Ureter (tissue), 1 donor: ENCODE measurements around the gene INMT. TPM values are rescaled to one million over a fixed set of nuclear protein-coding genes. Genes with fewer than 3 reads are reported as not detected.

Source experiments
- DNase-seq: peaks from one replicate; pipeline ENCODE4 v3.0.0-alpha.2; 2020; ENCODE audit warnings: low spot score
- total RNA-seq: library from RNA; stranded (reverse); gene quantifications from one replicate; pipeline ENCODE4 v1.2.4, GENCODE V29; 2023
- donor health status: DM: yes; HTN: yes; CAD: no.

Gene INMT
- total RNA-seq, 1 donor from 2014 or later, result 31.4 TPM

DNA sequence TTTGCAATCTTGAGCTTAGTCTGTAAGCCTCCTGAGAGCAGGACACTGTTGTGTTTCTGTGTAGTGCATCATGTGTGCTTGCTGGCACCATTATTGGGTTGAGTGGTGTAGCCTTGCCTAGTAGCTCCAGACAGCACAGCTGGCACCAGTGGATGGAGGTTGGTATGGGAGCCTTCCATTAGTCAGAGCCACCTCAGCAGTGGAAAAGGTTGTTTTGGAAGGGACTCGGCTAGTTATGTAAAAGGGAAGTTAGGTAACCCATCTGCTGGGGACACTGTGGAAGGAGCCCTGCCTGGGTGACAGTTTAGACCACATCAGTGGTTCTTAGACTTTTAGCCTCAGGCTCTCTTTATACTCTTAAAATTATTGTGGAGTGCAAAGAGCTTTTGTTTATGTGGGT lies 35.6 kb downstream of the INMT start:
- no peak for DNase-seq

DNA sequence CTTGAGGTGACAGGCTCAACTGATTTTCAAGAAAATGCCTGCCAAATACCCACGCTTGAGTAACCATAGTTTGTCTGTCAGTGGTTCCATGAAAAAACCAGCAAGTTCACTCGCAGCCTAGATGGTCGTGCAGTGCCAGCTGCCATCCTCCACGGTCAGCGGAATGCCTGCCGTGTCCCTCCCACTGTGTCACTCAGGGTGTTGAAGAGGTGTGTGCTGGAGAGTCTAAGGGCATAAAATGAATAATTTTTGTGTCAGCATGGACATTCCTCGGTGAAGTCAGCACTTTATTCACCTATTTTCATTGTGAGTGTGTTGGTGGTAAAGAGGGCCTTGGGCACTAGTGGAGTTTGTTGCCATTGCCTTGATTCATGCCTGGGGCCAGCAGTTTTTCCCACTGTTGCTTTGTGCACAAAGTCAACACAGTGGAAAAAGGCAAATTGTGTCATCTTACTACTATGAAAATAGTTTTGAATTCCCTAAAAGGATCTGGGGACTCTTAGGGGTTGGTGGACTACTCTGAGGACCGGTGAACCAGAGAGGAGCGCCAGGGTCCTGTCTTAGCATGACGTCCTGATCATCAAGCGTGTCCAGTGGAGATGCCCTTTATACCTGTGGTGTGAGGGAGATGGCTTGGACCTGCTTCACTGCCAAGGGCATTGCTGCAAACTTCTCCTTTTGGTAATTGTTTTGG lies 36.9 kb downstream of the INMT start:
- DNase-seq, result no peak

DNA sequence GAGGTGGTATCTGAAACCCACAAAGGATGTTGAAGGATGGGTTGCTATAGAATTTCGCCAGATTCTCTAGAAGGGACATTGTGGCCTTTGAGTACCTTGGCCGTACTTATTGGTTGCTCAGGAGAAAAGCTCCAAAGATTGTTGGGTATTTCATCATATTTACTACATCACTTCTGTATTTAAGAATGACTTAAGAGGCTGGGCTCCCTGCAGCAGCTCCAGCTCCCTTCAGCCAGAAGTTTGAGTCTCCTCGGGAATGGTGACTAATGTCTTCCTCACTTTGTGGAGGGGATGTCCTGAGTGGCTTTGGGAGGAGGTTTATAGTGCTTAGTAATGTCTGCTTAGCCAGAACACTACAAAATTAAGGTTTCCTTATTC lies 37.4 kb downstream of the INMT start:
- no peak for DNase-seq

DNA sequence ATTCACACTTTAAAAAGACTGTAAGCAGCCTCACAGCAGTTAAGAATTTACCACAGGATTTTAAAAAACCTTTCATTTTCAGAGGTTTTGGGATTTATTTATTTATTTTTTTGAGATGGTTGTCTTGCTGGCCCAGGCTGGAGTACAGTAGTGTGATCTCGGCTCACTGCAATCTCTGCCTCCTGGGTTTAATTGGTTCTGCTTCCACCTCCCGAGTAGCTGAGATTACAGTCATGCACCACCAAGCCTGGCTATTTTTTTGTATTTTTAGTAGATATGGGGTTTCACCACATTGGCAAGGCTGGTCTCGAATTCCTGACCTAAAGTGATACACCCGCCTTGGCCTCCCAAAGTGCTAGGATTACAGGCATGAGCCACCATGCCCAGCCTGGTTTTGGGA lies 38.4 kb downstream of the INMT start:
- no peak for DNase-seq

DNA sequence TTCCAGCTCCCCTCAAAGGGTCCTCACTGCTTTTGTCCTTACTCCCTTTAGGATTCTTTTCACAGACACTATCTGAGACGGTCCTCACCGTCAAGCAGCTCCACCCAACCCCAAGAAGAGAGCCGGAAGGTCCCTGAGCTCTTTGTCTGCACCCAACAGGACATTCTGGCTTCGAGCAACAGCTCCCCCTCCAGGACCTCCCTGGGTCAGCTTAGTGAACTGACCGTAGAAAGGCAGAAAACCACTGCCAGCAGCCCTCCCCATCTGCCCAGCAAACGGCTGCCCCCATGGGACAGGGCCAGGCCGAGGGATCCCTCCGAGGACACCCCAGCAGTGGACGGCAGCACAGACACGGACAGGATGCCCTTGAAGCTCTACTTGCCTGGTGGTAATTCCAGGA lies 39.2 kb downstream of the INMT start:
- no peak for DNase-seq

DNA sequence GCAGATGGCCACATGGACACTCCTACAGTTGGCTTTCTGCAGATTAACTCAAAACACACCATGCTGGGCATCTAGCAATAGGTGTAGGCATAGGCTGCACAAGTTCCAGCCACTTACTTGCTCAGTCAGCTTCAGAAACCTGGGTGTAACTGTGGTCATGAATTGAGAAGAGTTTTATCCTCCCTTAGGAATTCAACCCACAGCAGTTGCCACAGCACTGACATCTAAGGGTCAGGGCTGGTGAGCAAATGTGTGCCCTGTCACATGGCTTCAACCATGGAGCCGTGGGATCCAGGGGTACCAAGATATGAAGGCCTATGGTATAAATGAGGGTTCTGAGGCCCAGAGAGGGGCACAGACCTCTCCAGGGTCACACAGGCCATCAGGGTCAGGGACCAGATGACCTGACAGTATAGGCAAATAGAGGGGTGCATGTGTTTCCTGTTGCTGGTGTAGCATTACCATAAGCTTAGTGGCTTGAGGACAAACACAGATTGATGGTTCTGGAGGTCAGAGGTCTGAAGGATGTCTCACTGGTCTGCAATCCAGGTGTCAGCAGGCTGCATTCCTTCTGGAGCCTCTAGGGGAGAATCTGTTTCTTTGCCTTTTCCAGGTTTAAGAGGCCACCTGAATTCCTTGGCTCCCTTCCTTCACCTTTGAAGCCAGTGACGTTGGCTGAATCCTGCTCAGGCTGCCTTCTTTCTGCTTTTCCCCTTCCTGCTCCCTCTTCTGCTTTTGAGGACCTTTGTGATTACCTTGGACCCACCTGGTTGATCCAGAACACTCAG lies 43.4 kb downstream of the INMT start:
- no peak for DNase-seq

DNA sequence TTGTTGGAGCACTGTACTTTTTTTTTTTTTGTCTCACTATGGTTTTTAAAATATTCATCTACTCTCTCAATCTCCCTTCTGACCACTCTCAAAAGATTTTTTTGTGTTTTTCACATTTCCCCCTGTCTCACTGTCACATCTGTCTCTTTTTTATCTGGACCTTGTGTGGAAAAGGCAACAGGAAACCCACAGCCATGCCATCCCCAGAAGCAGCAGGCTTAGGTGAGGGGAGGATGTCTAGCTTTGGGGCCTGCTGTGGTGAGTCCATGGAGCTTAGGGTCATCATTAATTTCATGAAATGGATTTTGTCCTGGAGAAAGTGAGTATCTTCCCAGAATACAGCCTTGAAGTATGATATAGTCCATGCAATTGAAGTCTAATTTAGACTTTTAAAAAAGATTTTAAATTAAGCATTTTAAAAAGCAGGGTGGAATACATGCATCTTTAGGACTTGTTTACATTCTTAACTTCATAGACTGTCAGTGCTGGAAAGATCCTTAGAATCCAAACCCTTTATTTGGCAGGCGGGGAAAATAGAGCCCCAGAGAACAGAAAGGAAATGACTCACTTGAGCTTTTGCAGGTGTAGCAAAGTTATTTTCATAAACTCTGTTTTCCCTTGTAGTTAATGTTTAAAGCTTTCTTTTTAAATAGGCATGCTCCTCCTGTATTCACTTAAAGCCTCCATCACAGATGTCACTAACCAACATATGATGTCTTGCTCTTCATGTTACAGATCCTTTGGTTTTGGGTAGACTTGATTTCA lies 44.4 kb downstream of the INMT start:
- DNase-seq, result no peak

DNA sequence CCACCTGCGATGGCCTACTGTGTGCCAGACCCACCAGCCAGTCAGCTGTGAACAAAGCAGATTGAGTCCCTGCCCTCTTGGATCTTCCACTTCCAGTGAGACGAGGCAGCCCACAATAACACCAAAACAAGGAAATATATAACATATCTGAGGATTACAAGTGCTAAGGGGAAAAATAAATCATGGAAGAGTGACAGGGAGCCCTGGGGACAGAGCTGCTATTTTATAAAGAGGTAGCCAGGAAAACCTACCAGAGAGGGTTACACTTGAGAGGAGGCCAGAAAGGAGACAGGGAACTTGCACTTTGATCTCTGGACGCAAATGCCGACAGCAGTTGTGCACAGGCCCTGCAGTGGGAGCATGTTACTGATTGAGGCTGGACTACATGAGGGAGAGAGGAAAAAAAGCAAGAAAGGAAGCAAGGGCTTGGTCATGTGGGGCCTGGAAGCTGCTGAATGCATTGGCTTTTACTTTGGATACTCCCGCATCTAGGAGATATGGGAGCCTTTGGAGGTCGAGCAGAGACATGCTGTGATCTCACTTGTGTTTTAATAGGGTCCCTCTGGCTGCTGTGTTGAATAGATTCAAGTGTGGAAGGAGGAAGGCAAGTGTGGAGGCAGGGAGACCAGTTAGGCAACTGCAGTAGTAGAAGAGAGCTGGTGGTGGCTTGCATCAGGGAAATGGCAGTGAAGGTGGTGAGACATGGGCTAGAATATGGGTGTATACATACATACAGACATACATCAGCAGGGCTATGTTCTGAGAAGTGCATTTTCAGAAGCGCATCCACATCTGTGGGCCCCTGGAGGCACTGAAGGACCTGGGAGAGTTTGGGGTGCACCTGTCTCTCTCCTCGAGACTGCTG lies 45.5 kb downstream of the INMT start:
- no peak for DNase-seq

DNA sequence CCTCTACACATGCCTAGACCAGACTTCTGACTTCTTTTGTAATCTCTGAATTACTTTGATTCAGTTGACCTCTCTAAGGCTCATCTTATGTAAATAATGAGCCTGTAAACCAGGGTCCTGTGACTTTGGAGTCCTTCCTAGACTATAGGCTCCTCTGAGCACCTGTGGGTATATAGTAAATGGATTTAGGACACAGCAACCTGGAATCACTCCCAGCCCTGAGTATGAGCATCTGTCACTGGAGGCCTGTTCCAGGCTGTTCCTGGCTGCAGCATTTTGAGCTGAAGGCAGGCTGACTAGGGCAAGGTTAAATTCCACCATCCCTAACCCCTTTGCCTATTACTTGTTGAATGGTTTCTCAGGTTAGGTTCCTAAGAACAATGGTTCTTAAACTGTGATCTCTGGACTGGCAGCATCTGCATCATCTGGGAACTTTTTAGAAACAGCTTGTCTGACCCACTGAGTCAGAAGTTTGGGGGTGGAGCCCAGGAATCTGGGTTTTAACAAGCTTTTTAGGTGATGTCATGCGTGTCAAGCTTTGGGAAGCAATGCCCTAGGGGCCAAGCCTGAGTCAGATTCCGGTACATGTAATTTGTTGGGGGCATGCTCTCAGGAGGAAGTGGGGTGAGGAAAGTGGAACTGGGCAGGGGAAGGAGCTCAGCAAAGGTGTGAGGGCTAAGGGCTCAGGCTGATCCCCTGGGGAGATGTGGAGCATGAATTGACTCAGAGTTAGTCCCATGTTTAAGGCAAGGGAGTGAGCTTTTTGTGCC lies 47.5 kb downstream of the INMT start:
- DNase-seq, result no peak

DNA sequence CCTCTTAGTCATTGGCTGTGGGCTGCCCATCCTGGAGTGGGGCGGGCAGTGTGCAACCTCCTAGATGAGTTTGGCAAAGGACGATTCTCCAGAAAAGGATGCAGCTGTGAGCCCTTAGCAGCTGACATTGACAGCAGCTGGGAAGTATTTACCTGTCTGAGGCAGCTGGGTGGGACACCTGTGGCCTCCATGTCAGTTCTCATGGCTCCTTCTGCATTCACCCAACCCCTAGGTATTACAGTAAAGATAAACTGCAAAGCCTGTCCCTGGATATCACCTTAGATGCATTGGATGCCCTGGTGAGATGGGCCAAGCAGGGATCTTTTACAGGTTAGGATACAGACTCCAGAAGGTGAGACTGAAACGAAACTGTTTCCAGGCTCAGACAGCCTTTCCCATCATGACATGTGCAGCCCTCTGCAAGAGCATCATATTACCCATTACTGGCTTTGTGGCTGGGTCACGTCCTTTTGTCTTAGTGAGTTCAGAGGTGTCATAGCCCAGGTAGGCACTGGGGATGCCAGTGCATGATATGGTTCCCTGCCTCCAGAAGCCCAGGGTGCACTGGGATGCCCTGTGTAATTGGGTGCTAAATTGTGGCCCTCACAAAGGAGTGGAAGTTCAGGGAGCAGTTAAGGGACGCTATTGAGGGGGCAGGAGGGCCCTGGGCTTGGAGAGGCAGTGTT lies 48.2 kb downstream of the INMT start:
- no peak for DNase-seq

DNA sequence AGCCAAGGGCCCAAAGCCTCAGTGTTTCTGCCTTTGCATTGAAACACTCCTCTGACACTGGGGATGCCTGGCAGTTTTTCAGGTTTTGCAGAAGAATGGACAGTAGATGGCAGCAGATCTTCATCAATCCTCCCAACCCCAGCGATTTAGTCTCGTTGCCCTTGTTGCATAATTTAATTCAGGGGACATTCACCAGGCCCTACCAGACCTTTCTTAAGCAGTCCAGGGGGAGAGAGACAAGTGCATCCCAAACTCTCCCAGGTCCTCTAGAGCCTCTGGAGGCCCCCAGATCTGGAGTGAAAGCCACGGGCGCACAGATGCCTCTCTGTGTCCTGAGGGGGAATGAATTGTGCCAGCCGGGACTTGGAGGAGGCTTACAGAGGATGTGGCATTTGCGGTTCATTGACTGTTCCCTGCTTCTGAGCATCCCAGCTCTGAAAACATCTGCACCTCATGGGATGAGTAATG lies 48.9 kb downstream of the INMT start:
- DNase-seq, result peak; percentile 72

DNA sequence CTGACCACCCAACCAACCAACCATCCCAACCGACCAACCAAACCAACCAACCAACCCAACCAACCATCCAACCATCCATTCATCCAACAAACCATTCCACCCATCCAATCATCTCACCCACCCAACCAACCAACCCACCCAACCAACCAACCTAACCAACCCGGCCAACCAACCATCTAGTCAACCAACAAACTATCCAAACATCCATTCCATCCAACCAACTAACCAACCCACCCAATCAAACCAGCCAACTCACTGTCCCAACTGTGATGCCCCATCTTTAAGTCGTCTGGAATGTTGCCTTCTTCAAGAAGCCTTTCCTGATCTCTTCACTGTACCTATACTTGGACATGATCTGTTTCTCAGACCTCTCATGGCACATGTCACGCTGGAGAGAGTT lies 50.9 kb downstream of the INMT start:
- DNase-seq, result no peak

DNA sequence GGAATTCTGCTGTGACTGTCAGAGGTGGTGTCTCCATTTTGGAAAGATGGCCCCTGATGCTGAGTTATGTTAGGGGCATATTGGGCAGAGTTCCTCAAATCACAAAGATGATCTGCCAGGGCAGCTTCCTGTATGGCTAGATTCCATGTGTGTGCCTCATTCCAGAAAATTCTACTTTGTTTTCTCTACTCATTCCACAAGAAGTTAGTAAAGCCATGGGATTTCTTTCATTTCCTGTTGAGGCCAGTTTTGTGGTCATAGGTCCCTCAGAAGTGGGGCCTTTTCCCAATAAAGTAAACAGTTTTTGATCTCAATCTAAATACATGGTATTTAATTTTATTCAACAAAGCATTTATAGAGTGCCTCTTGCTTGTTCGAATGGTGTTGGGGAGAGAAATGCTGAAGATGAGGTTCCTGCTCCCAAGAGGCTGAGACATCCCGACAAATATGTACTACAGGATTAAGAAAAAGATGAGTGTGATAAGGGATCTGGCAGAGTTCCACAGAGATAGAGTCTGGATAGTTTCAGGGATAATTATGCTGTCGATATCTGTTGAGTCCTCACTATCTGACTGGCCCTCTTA lies 52.2 kb downstream of the INMT start:
- no peak for DNase-seq

DNA sequence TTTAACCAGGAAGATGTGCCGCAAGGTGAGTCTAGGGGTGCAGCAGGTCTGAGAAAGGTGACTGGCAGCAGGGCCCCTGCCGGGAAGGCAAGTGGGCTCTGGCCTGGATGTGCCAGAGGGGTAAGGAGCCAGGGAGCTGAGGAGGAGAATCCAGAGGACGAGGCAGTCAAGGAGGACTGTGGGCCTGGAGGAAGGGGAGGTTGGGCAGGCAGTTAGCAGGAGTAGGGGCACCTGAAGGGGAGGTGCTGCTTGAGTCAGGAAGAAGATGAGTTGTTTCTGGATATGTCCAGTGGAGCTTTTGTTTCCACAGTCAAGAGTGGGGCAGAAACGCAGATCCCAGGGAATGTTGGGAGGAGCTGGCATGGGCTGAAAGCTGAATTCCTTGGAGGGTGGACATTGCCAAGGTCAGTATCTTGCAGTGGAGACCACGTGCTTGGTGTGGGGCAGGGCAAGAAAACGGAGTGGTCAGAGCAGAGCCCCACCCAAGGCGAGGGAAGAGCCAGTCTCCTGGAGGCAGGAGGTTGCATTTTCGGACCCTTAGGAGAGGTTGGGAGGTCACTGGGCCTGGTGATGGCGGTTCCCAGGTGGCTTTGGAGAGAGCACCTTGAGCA lies 53.3 kb downstream of the INMT start:
- no peak for DNase-seq

DNA sequence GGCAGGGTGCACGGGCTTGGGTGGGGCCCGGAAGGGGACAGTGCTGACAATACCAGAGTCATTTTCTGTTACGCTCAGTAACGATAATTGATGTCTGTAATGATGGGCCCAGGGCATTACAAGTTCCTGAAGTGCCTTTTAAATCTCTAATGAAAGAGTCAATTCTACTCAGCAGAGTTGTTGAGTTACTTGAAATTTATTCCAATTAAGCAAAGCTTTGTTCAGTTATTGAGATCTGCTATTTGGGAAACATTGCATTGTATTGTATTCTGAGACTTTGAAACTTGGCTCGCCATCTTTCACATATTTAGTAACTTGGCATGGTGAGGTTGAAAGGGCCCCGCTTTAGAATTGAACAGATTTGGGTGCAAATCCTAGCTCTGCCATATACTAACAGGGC lies 54.0 kb downstream of the INMT start:
- no peak for DNase-seq
